H1 (cell line): ENCODE measurements around the gene POLE2. TPM values are rescaled to one million over a fixed set of nuclear protein-coding genes. Genes with fewer than 3 reads are reported as not detected.

Source experiments
- CTCF ChIA-PET: fragments of 300-600 bp; sonication (Branson Sonifier 250); formaldehyde crosslinking; loops from one replicate; lab custom pipeline; 2021; ENCODE audit not compliant: partially characterized antibody; lab: Charles Lee
- POLR2A ChIA-PET: fragments of 300-600 bp; sonication (Branson Sonifier 250); formaldehyde crosslinking; loops from one replicate; lab custom pipeline; 2021; ENCODE audit warnings: inconsistent platforms; ENCODE audit not compliant: partially characterized antibody; lab: Charles Lee
- DNase-seq, 2 experiments: peaks; one replicate each; pipeline versions ENCODE4 v3.0.0 to v3.0.0-alpha.2; 2010 to 2022; ENCODE audit warnings: low spot score in 2 of 2, low read depth in 1 of 2, mixed read lengths in 1 of 2
- FAIRE-seq: peaks from 2 replicates; lab custom pipeline; 2011; peaks lifted over from hg19 to GRCh38; lab: Jason Lieb, UNC
- H2AFZ ChIP-seq: 2 replicates; pipeline ENCODE4 v1.8.1; 2012; ENCODE audit warnings: low read length, inconsistent platforms
- H2AK5ac ChIP-seq: 2 replicates; pipeline ENCODE4 v1.6.1; 2013; ENCODE audit warnings: low read depth, low read length
- H2BK120ac ChIP-seq: replicated peaks from 2 replicates; pipeline ENCODE3; 2013; ENCODE audit warnings: low read depth, low read length, inconsistent platforms
- H2BK12ac ChIP-seq: 2 replicates; pipeline ENCODE4 v1.6.1; 2013; ENCODE audit warnings: low read depth, low read length
- H2BK15ac ChIP-seq: 2 replicates; pipeline ENCODE4 v1.6.1; 2013; ENCODE audit warnings: low read length
- H2BK20ac ChIP-seq: 2 replicates; pipeline ENCODE4 v1.6.1; 2013; ENCODE audit warnings: low read length
- H2BK5ac ChIP-seq: 2 replicates; pipeline ENCODE4 v1.6.1; 2013; ENCODE audit warnings: low read depth, low read length
- H3K14ac ChIP-seq: 2 replicates; pipeline ENCODE4 v1.6.1; 2013; ENCODE audit warnings: inconsistent platforms; ENCODE audit not compliant: insufficient read length
- H3K18ac ChIP-seq: 2 replicates; pipeline ENCODE4 v1.6.1; 2013; ENCODE audit warnings: low read length; ENCODE audit errors: extremely low read depth
- H3K23ac ChIP-seq: 2 replicates; pipeline ENCODE4 v1.6.1; 2013; ENCODE audit warnings: inconsistent platforms; ENCODE audit not compliant: insufficient read length
- H3K23me2 ChIP-seq: 2 replicates; pipeline ENCODE4 v1.6.1; 2013; ENCODE audit warnings: low read depth, low read length
- H3K27ac ChIP-seq: 2 replicates; pipeline ENCODE4 v1.6.1; 2011; ENCODE audit warnings: low read depth, low read length, inconsistent platforms
- H3K27me3 ChIP-seq, 4 experiments: replicated peaks in 1 of 4; 1 replicate in 1 of 4; 2 replicates in 3 of 4; pipeline versions ENCODE4 v1.6.1 to v1.8.1; 2011 to 2013; ENCODE audit warnings: low read length in 3 of 4, mild to moderate bottlenecking in 3 of 4, inconsistent platforms in 2 of 4, mixed read lengths in 2 of 4, moderate library complexity in 1 of 4; ENCODE audit not compliant: control insufficient read depth in 3 of 4, insufficient read depth in 3 of 4; ENCODE audit errors: extremely low read depth in 1 of 4
- H3K36me3 ChIP-seq, 4 experiments: 2 replicates each; pipeline versions ENCODE4 v1.6.1 to v1.8.1; 2011 to 2013; ENCODE audit warnings: mild to moderate bottlenecking in 4 of 4, low read length in 3 of 4, moderate library complexity in 2 of 4, control low read depth in 1 of 4, inconsistent platforms in 1 of 4; ENCODE audit not compliant: insufficient read depth in 4 of 4, control insufficient read depth in 2 of 4
- H3K4ac ChIP-seq: replicated peaks from 2 replicates; pipeline ENCODE3; 2013; ENCODE audit warnings: low read length, low read depth, mixed read lengths, inconsistent platforms; ENCODE audit not compliant: insufficient read length
- H3K4me1 ChIP-seq, 4 experiments: replicated peaks in 1 of 4; 1 replicate in 1 of 4; 2 replicates in 3 of 4; pipeline versions ENCODE4 v1.6.1 to v1.8.1; 2011 to 2013; ENCODE audit warnings: low read length in 3 of 4, inconsistent platforms in 2 of 4, mixed read lengths in 1 of 4; ENCODE audit not compliant: insufficient read depth in 4 of 4, control insufficient read depth in 3 of 4
- H3K4me2 ChIP-seq, 2 experiments: 2 replicates each; pipeline versions ENCODE4 v1.6.1 to v1.8.1; 2011 to 2013; ENCODE audit warnings: low read depth in 2 of 2, low read length in 2 of 2, control low read depth in 1 of 2, inconsistent platforms in 1 of 2, mild to moderate bottlenecking in 1 of 2; ENCODE audit not compliant: insufficient read depth in 1 of 2
- H3K4me3 ChIP-seq, 4 experiments: fragments of 200-600, 300-600 bp in 1 of 4; sonication (generic), shearing (Covaris generic), sonication (Bioruptor Twin) in 1 of 4; 2 replicates each; pipeline versions ENCODE4 v1.5.1 to v1.8.1; 2011 to 2016; ENCODE audit warnings: low read length in 4 of 4, low read depth in 3 of 4, control low read depth in 2 of 4, inconsistent platforms in 2 of 4, mild to moderate bottlenecking in 2 of 4, mixed read lengths in 1 of 4, moderate library complexity in 1 of 4; ENCODE audit not compliant: insufficient read depth in 2 of 4; ENCODE audit errors: extremely low read depth in 1 of 4
- H3K56ac ChIP-seq: replicated peaks from 2 replicates; pipeline ENCODE3; 2013; ENCODE audit warnings: low read depth, mild to moderate bottlenecking, mixed read lengths, low read length, inconsistent platforms; ENCODE audit not compliant: insufficient read length
- H3K79me1 ChIP-seq: 2 replicates; pipeline ENCODE4 v1.6.1; 2013; ENCODE audit warnings: low read depth, low read length, control low read depth
- H3K79me2 ChIP-seq, 2 experiments: 2 replicates each; pipeline versions ENCODE4 v1.6.1 to v1.8.1; 2012 to 2013; ENCODE audit warnings: low read length in 2 of 2, mild to moderate bottlenecking in 2 of 2, inconsistent platforms in 1 of 2; ENCODE audit not compliant: insufficient read depth in 2 of 2, control insufficient read depth in 1 of 2
- H3K9ac ChIP-seq, 4 experiments: replicated peaks in 1 of 4; 1 replicate in 1 of 4; 2 replicates in 3 of 4; pipeline versions ENCODE4 v1.6.1 to v1.8.1; 2011 to 2013; ENCODE audit warnings: low read depth in 3 of 4, low read length in 3 of 4, control low read depth in 2 of 4, mild to moderate bottlenecking in 2 of 4, moderate library complexity in 2 of 4, inconsistent platforms in 1 of 4; ENCODE audit errors: extremely low read depth in 1 of 4
- H3K9me3 ChIP-seq, 2 experiments: 2 replicates each; pipeline versions ENCODE4 v1.6.1 to v1.8.1; 2012 to 2013; ENCODE audit warnings: mild to moderate bottlenecking in 2 of 2, moderate library complexity in 2 of 2, control low read depth in 1 of 2, inconsistent platforms in 1 of 2, low read depth in 1 of 2, low read length in 1 of 2, mixed read lengths in 1 of 2; ENCODE audit not compliant: insufficient read depth in 2 of 2
- H4K20me1 ChIP-seq, 2 experiments: replicated peaks in 1 of 2; 2 replicates each; pipeline versions ENCODE3 to v1.8.1; 2011 to 2013; ENCODE audit warnings: inconsistent platforms in 2 of 2, low read length in 2 of 2, mild to moderate bottlenecking in 1 of 2; ENCODE audit not compliant: insufficient read depth in 2 of 2, control insufficient read depth in 1 of 2
- H4K5ac ChIP-seq: 2 replicates; pipeline ENCODE4 v1.6.1; 2013; ENCODE audit warnings: low read length, low read depth, mixed read lengths, inconsistent platforms; ENCODE audit not compliant: insufficient read length
- H4K8ac ChIP-seq: 2 replicates; pipeline ENCODE4 v1.8.0; 2013; ENCODE audit warnings: mild to moderate bottlenecking, moderate library complexity, low read length, inconsistent platforms; ENCODE audit not compliant: insufficient read depth; ENCODE audit errors: extremely low read depth
- H4K91ac ChIP-seq: replicated peaks from 2 replicates; pipeline ENCODE3; 2013; ENCODE audit warnings: low read length, mixed read lengths, inconsistent platforms; ENCODE audit not compliant: insufficient read length
- CBX5 ChIP-seq: fragments of 300-800, 300-1000 bp; sonication (generic); IDR thresholded peaks from 2 replicates; pipeline ENCODE4 v1.7.1; 2016; ENCODE audit warnings: antibody characterized with exemption, low read length, low read depth
- KDM1A ChIP-seq: fragments of 200-600, 300-600 bp; sonication (generic); IDR thresholded peaks from 2 replicates; pipeline ENCODE4 v1.7.1; 2016; ENCODE audit warnings: mild to moderate bottlenecking, low read length, borderline replicate concordance
- SRF ChIP-seq: IDR thresholded peaks from 2 replicates; pipeline ENCODE4 v1.6.1; 2011; ENCODE audit warnings: mild to moderate bottlenecking, low read depth, low read length, moderate library complexity
- WGBS, 2 experiments: shearing (Covaris generic) in 1 of 2; methylation state at CpG; one replicate each; pipeline versions ENCODE4 v1.1.6 to v1.1.7; 2013 to 2015; ENCODE audit warnings: low lambda C conversion rate in 2 of 2, mixed read lengths in 2 of 2, inconsistent platforms in 1 of 2, low coverage in 1 of 2, missing lambda C conversion rate in 1 of 2; ENCODE audit not compliant: insufficient replicate concordance in 2 of 2, insufficient coverage in 1 of 2, insufficient read length in 1 of 2; ENCODE audit errors: extremely low coverage in 1 of 2, missing lambda C conversion rate in 1 of 2; 5-methylcytosine and 5-hydroxymethylcytosine counted together
- polyA plus RNA-seq, 7 experiments: library from polyadenylated mRNA; depleted of rRNA in 3 of 7; stranded (reverse) in 5 of 7; unstranded in 2 of 7; fragments of >200 nt in 5 of 7; fragments of 200-250 nt in 2 of 7; gene quantifications; 1 replicate in 5 of 7; 2 replicates in 1 of 7; 4 replicates in 1 of 7; pipeline versions ENCODE4 v1.2.1 to v1.2.3, GENCODE V29; 2011 to 2013; ENCODE audit warnings: missing spikeins in 2 of 7, mixed read lengths in 2 of 7
- total RNA-seq: library from RNA; stranded (reverse); fragmentation: NEBNext Ultra II Directional; extraction: Animal tissue kit (Norgen Biotek cat#: 25700); gene quantifications from 2 replicates; pipeline ENCODE4 v1.2.1, GENCODE V29; 2021

The POLE2 gene
- total and polyA plus RNA-seq, 2 of the 8 experiments (the other 6 are each of a cell fraction or from before 2014, with no cell fraction given): 31.2 to 41.7 TPM

DNA sequence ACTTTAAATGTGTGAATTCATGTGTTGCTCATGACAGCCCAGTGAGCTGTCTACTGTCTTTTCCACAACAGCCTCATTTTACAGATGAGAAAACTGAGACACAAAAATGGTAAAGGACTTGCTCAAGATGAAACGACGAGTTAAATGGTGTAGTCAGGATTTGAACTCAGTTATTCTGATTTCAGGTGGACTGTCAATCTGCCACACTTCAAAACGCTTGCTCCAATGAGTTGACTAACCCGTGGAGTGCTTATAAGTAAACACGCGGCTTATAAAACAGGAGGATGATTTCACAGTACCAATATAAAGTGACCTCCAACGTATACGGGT, 652 bp upstream of the POLE2 start:
- Histone ChIP-seq H3K79me1 (no peaks in the 10 kb centered on the region), H3K4me1 (peaks cover 0 to 9% (median 4%) of the 10 kb centered on the region in 4 experiments; a peak in 6 of 7 replicates), H2BK20ac (no peak overlapping the region), H2BK5ac (peak overlapping the region; percentile 89; the same call in 1 of the 2 replicates), H3K23ac (no peak overlapping the region), H2BK12ac (peak overlapping the region; percentile 32; the same call in 1 of the 2 replicates), H2AK5ac (no peak overlapping the region), H3K23me2 (peaks cover 10% of the 10 kb centered on the region), H4K5ac (no peak overlapping the region), H3K27ac (no peak overlapping the region), H4K8ac (no peak overlapping the region), H3K4me2 (peak overlapping the region; percentile 73 to 90), H3K79me2 (peaks cover 0 to 27% of the 10 kb centered on the region in 2 experiments; a peak in 2 of 4 replicates), H4K20me1 (no peaks in the 10 kb centered on the region), H3K9ac (peak overlapping the region in 2 of 4 experiments; percentile 73 to 94; a peak in 4 of 7 replicates), H3K4me3 (peak overlapping the region in 3 of 4 experiments; percentile 62 to 84 (median 70); a peak in 6 of 8 replicates), H3K4ac (peak overlapping the region; percentile 57), H2BK15ac (0 out of 2 replicates have a peak overlapping the region, but pooled peaks have one; percentile 32), H3K18ac (peak overlapping the region; percentile 93; the same call in 1 of the 2 replicates), H2BK120ac (peak overlapping the region; percentile 76), H3K14ac (no peak overlapping the region), H3K27me3 (peaks cover 0 to 13% (median 7%) of the 10 kb centered on the region in 4 experiments), H4K91ac (peak overlapping the region; percentile 99), H3K56ac (no peak overlapping the region), H3K9me3 (no peaks in the 10 kb centered on the region), H2AFZ (0 out of 2 replicates have a peak overlapping the region, but pooled peaks have one; percentile 47), H3K36me3 (no peaks in the 10 kb centered on the region)
- DNase-seq: no peak
- WGBS, 2 experiments: 75% methylated on average over 8 of the region's 8 CpGs; no CpG with 5 or more reads in 1 of the 2 experiments
- ChIA-PET CTCF (interaction anchor here (0.8 to 1.5 kb wide), 6 partner anchors 9 to 191 kb away, joined by 3 to 6 read pairs (median 4); partner anchors contain the start of genes KLHDC2 and NEMF), POLR2A (interaction anchor here (0.6 to 4.1 kb wide), 18 partner anchors 11 to 173 kb away, joined by 3 to 28 read pairs (median 4); partner anchors contain the start of genes DNAAF2, KLHDC2, MGAT2 and RPL36AL)
- FAIRE-seq: no peak
- TF ChIP-seq KDM1A: peak; percentile 15; the same call in 1 of the 2 replicates
- TF ChIP-seq CBX5: no peak
- TF ChIP-seq SRF: no peak
